SKM-1 treated with dmso at 0.1 percent for 144 hours (cell line): ENCODE results near the gene LDLRAD4.
A peak's percentile ranks its signal among the peaks of the same experiment; 100 is the strongest.

Experiments used
- DNase-seq: peaks from one replicate; lab custom pipeline; 2025; ENCODE audit not compliant: unreplicated experiment; lab: John Stamatoyannopoulos, UW

Gene LDLRAD4

DNA sequence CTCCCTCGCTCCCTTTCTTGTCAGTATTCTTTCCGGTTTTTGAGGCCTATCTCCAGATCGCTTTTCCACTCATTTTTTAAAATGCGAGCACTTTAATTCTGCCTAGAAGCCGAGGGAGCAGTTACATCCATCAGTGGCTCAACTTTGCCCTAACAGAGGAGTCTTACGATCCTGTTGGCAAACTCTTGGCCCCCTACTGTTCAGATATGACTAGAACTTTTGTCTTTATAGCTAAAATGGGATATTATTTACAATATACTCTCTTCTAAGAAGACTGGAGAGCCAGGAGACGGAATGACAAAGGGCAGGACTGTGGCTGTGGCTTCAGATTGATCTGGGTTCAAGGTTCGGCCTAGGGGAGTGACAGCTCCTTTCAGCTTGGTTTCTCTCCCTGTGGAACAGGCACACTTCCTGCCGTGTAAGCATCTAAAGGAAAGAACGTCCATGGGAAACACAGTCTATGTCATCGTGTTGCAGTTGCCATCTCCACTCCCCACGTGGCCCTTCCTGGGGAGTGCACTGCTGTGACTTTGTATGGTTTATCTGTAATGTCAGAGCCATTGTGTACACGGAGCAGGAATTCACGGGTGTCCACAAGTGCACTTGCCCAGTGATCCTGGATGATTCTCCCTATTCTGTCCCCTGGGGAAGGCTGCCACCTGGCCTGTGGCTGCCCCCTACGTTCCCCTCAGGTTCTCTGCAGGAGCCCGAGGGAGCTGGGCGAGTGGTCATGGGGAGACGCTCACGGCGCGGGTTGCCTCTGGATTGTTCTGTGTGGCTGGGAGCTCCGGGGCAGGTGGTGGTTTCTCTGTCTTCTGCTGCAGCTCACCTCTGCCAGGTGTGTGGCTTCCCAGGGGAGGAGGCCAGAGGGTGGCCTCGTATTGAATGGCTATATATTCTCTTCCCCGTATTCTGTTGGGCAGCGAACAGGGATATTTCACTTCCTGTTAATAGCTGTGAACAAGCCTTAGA lies 222.0 kb downstream of the LDLRAD4 start:
- DNase-seq: no peak

DNA sequence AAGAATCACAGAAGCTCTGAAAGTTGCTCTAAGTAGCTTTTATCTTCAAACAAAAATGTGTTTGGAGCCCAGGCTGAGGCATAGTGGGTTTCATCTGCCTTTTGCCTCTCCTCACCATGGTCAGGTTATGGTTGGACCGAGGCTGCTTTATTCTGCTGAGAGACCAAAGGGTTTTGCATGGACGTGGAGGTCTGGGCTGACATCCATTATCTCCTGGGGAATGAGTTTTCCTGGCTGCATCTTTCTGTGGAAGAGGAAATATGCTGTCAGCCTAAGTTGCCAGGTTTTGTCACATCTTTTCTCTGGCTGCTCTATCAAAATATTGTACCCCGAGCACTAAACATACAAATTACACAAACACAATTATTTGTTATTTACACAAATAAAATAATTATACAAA lies 223.2 kb downstream of the LDLRAD4 start:
- no peak for DNase-seq

DNA sequence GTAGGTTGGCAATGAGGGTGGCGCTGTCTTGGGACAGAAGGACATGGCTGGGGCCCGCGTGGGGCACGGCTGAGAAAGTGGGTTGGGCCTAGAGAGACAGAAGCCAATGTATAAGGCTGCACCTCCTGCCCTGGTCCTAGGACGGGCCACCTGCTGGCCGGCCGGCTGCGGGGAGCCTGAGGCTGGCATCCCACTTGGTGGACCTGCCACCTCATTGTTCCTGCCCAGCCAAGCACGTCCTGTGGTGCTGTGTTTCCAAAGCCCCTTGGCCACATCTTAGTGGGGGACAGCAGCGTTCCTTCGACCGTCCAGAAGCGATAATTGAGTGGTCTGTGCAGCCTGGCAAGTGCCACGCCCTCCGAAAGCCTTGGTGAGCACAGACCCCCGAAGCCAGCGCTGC lies 223.9 kb downstream of the LDLRAD4 start:
- no peak for DNase-seq

DNA sequence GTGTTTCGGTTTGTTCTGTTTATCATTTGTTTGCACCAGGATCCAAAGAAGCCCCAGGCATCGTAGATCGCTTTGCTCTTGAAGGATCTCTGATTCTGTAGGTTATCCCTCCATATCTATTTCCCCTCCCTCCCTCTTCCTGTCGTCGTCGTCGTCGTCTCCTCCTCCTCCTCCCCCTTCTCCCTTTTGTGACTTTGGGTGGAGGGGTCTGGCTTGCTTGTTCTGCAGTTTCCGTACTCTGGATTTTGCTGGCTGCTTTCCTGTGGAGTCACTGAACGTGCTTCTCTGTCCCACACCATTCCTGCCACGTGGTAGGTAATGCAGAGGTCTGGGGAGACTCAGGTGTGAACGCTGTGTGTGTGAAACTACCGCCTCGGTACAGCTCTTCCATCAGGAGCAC lies 225.0 kb downstream of the LDLRAD4 start:
- no peak for DNase-seq

- DNase-seq: no peak
These were observed 226.1 kb downstream of the LDLRAD4 start for GRCh38 chr18:13444430-13445240.

GRCh38 chr18:13445241-13445897 lies 226.8 kb downstream of the LDLRAD4 start:
- no peak for DNase-seq

- no peak for DNase-seq
These were observed 227.5 kb downstream of the LDLRAD4 start for GRCh38 chr18:13446024-13446423.

DNA sequence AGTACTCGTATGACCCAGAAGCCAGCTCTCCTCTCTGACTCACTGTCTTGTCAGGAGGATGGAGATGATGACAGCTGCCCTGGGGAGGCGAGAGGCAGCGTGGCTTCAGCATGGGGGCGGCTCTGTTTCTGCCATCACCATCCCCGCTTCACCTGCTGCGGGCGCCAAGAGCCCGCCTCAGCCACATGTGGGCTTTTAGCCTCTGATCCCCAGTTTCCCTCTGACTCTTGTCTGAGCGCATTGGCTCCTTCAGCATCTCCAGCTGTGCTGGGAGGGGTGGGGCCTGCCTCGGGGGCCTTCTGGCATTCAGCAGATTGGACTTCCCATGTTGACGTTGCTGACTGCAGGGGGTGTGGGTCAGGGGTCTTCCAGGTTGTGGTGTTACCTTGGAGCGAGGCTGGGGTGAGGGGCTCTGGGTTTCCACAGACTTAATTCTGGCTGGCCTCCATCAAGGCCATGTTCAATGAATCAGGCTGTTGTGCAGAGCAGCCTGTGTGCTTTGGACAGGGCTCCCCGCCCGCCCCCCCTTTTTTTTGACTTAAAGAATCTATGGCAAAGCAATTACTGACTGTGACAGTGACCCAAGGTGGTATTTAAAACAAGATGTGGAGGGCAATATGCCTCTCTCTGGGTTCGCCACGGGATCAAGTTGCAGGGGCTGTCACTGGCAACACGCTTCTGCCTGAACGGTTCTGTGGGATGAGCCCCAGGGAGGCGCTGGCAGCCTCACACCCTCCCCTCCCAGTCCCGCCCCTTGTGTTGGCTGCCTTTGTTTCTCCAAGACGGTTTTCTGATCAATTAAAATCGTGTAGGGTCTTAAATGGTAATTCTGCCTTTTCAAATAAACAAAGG lies 228.3 kb downstream of the LDLRAD4 start:
- DNase-seq: no peak

DNA sequence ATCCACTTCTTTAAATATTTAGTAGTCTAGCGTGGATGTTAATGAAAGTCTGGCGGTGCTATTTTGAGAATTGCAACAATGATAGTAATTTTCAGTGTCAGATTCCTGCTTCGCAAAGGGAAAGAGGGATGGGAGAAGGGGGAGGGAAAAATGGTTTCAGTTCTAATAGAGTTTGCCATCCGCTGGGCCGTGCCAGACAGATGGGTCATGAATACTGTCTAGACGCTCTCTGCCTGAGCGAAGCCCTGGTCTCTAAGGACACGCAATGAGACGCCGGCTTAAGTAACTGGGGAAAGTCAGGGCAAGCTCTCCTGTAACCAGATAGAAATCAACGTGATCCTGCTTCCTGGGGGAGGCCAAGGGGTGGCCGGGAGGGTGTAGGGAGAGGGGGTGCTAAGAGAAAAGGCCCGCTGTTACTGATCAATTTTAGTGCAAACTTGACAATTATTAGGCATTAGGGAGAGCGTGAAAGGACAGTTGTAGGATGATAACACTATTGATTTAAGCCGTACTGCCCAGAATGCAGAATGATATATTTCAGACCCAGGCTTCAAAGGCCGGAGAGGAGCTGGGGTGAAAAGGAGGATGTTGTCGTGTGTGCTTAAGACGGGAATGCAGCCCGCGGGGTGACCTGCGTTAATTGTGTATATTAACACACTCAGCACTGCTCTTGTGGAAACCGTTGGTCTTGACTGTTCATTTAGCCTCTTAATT lies 229.2 kb downstream of the LDLRAD4 start:
- no peak for DNase-seq

DNA sequence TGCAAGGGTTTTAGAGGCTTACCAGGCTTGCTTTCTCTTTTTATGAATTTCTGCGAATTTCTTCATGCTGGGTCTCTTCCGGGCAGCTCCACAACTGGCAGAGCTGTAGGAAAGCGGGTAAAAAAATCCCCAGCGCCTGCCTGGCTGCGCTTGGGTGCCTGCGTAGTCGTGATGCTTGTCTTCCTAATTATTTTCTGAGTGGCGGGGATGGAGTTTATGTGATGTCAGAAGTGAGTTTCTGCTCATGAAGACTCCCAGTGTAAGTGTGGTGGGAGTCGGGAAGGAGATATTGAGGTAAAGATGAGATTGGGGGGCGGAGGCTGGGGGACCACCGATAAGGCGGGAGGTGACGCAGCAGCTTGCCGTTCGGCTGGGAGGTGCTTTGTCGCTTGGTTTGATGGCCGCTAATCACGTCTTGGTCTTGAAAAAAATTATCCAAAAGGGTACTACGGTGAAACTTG lies 229.8 kb downstream of the LDLRAD4 start:
- no peak for DNase-seq

DNA sequence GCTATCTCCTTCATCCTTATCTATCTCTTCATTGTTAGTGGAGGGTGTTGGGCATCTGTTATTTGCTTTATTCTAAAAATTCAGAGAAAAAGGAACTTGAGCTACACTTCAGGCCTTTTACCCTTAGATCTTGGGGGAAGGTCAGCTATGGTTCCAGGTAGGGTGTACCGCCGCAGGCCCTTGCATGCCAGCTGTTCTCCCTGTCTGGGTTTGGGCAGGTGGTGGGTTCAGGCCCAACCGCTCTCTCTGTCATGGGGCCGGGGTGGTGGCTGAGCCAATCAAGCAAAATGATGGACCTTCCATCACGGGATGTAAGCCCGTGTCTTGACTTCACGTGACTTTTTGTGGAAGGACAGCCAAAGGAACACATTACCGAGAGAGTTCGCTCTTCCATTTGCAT lies 231.1 kb downstream of the LDLRAD4 start:
- no peak for DNase-seq

GRCh38 chr18:13450289-13451212 lies 232.0 kb downstream of the LDLRAD4 start:
- peak; percentile 48 for DNase-seq

DNA sequence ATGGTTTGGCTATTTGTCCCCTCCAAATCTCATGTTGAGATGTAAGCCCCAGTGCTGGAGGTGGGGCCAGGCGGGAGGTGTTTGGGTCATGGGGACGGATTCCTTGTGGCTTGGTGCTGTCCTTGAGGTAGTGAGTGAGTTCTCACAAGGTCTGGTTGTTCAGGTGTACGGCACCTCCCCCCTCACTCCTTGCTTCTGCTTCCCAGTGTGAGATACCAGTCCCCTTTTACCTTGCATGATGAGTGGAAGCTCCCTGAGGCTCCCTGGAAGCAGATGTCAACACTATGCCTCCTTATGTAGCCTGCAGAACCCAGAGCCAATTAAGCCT lies 232.6 kb downstream of the LDLRAD4 start:
- DNase-seq: no peak

DNA sequence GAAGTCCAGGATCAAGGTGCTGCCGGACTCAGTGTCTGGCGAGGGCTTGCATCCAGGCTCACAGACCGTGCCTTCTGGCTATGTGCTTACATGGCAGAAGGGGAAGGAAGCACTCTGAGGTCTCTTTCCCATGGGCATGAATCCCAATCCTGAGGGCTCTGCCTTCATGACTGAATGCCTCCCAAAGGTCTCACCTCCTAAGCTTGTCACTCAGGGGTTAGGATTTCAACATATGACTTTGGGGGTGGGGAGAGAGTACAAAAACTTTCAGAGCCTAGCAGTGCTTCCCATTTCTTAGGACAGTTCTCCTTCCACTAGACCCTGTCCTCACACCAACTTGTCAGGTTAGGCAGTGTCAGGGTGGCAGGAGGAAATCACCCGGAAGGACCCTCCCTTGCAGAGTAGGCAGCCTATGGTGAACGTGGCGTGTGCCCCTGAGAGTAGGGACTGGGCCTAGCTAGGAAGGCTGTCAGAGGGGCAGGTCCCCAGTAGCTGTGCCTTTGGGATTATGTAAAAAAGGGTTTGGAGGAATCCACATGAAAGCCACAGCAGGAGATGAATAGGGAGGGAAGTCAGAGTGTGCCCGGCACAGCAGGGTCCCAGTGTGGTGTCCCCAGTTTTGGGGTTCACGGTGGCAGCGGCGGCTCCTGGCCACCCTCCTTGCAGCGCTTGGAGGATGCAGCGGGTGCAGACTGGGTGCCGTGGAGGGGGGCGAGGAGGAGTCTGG lies 233.3 kb downstream of the LDLRAD4 start:
- DNase-seq: peak; percentile 72

DNA sequence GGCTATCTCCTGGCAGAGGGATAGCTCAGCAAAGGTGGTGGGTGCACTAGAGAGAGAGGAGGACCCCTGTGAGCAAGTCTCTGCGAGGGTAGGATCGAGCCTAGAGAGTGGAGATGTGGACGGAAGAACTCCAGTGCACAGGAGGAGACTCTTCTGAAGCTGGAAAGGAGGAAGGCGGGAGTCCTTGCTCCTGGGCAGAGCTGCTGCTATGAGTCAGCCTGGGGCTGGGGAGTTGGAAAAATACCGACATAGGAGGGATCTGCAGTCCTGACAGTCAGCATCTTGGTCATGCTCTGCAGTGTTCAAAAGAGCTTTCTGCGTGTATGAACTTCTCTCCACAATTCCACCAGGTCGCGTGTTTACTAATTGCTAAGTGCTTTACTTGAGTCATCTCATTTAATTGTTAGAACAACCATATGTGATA lies 233.8 kb downstream of the LDLRAD4 start:
- no peak for DNase-seq

- DNase-seq: no peak
These were observed 234.5 kb downstream of the LDLRAD4 start for GRCh38 chr18:13452871-13453680.

DNA sequence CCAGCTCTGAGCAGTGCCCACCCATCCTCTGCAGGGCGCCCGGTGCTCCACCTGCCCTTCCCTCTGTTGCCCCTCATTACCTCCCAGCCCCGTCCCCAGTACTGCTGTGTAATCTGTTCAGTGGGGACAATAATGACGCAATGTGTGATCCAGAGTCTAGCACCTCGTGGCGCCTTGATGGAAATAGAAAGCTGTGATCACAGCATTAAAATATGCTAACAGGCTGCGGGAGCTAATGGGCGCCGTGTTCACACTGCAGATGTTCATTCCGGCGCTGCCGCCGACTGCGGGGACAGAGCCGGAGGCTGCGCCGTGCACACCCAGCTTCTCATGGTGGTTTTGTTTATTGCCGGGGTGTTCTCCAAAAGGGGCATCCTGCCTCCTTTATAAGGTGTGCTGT lies 235.2 kb downstream of the LDLRAD4 start:
- DNase-seq: no peak
